DOHH2 (cell line): ENCODE data around the gene GALNT18.

Source experiments
- H3F3A ChIP-seq: fragments of 200-600 bp; sonication (generic), shearing (Covaris generic); 2 replicates; pipeline ENCODE4 v1.6.0; 2016; ENCODE audit warnings: antibody characterized with exemption, mild to moderate bottlenecking; ENCODE audit not compliant: control insufficient read depth, insufficient read depth
- H3K27ac ChIP-seq: fragments of 200-600 bp; sonication (generic); 2 replicates; pipeline ENCODE4 v1.5.1; 2014; ENCODE audit warnings: low read depth, mild to moderate bottlenecking, low read length, moderate library complexity
- H3K27me3 ChIP-seq: fragments of 200-600 bp; sonication (generic); 2 replicates; pipeline ENCODE4 v1.6.1; 2014; ENCODE audit warnings: mild to moderate bottlenecking, low read length, mixed read lengths; ENCODE audit not compliant: control insufficient read depth
- H3K36me3 ChIP-seq: fragments of 200-600 bp; sonication (generic); 2 replicates; pipeline ENCODE4 v1.6.1; 2014; ENCODE audit warnings: mild to moderate bottlenecking, low read length, moderate library complexity, mixed read lengths; ENCODE audit not compliant: control insufficient read depth
- H3K4me1 ChIP-seq: fragments of 200-600 bp; sonication (generic); 2 replicates; pipeline ENCODE4 v1.6.1; 2014; ENCODE audit warnings: mild to moderate bottlenecking, low read length, mixed read lengths; ENCODE audit not compliant: control insufficient read depth
- H3K4me2 ChIP-seq: fragments of 200-600 bp; sonication (generic); 2 replicates; pipeline ENCODE4 v1.6.0; 2014; ENCODE audit warnings: mild to moderate bottlenecking, low read length, moderate library complexity
- H3K4me3 ChIP-seq: fragments of 200-600 bp; sonication (generic); 2 replicates; pipeline ENCODE4 v1.5.1; 2014; ENCODE audit warnings: mild to moderate bottlenecking, low read length, mixed read lengths
- H3K79me2 ChIP-seq: fragments of 200-600 bp; sonication (generic); 2 replicates; pipeline ENCODE4 v1.6.1; 2014; ENCODE audit warnings: mild to moderate bottlenecking, low read length, mixed read lengths; ENCODE audit not compliant: control insufficient read depth
- H3K9me2 ChIP-seq: fragments of 200-600 bp; sonication (generic); replicated peaks from 2 replicates; pipeline ENCODE4 v1.6.1; 2014; ENCODE audit warnings: mild to moderate bottlenecking, low read length, mixed read lengths; ENCODE audit not compliant: control insufficient read depth
- H3K9me3 ChIP-seq: fragments of 200-600 bp; sonication (generic); 2 replicates; pipeline ENCODE4 v1.6.1; 2014; ENCODE audit warnings: antibody characterized with exemption, low read length, mixed read lengths; ENCODE audit not compliant: control insufficient read depth, insufficient read depth
- H4K20me1 ChIP-seq: fragments of 200-600 bp; sonication (generic); 2 replicates; pipeline ENCODE4 v1.6.0; 2014; ENCODE audit warnings: low read depth, mild to moderate bottlenecking, antibody characterized with exemption, low read length, moderate library complexity; ENCODE audit not compliant: control insufficient read depth, insufficient read depth
- CTCF ChIP-seq: fragments of 200-600 bp; sonication (generic); IDR thresholded peaks from one replicate; pipeline ENCODE4 v1.5.1; 2014; ENCODE audit warnings: antibody characterized with exemption, mild to moderate bottlenecking, low read depth, low read length; ENCODE audit not compliant: poor library complexity, severe bottlenecking
- EZH2phosphoT487 ChIP-seq: fragments of 200-600 bp; sonication (generic); IDR thresholded peaks from 2 replicates; pipeline ENCODE4 v1.6.1; 2017; ENCODE audit warnings: borderline replicate concordance, mild to moderate bottlenecking, antibody characterized with exemption, low read length, moderate library complexity, mixed read lengths

The GALNT18 gene

GRCh38 chr11:11391796-11392463, 229.9 kb downstream of the GALNT18 start:
- no peaks in the 10 kb centered on the region for H4K20me1 ChIP-seq
- no peaks in the 10 kb centered on the region for H3K9me2 ChIP-seq
- no peak overlapping the region for H3K4me2 ChIP-seq
- H3K4me3 ChIP-seq: no peak overlapping the region
- no peaks in the 10 kb centered on the region for H3K79me2 ChIP-seq
- no peak overlapping the region for H3K27ac ChIP-seq
- no peaks in the 10 kb centered on the region for H3F3A ChIP-seq
- H3K9me3 ChIP-seq: no peaks in the 10 kb centered on the region
- no peaks in the 10 kb centered on the region for H3K36me3 ChIP-seq
- no peaks in the 10 kb centered on the region for H3K27me3 ChIP-seq
- no peaks in the 10 kb centered on the region for H3K4me1 ChIP-seq
- TF ChIP-seq EZH2phosphoT487 (no peak), CTCF (no peak)

- no peak overlapping the region for H3K4me2 ChIP-seq
- H3K79me2 ChIP-seq: no peaks in the 10 kb centered on the region
- H3K4me1 ChIP-seq: no peaks in the 10 kb centered on the region
- H3K36me3 ChIP-seq: no peaks in the 10 kb centered on the region
- TF ChIP-seq CTCF: no peak
- no peak for TF ChIP-seq EZH2phosphoT487
- no peaks in the 10 kb centered on the region for H4K20me1 ChIP-seq
- no peaks in the 10 kb centered on the region for H3K27me3 ChIP-seq
- no peak overlapping the region for H3K4me3 ChIP-seq
- H3F3A ChIP-seq: no peaks in the 10 kb centered on the region
- no peaks in the 10 kb centered on the region for H3K9me3 ChIP-seq
- H3K27ac ChIP-seq: no peak overlapping the region
- H3K9me2 ChIP-seq: no peaks in the 10 kb centered on the region
Observed at GRCh38 chr11:11391169-11391568, 230.6 kb downstream of the GALNT18 start.

GRCh38 chr11:11390068-11390771, 231.6 kb downstream of the GALNT18 start:
- no peak overlapping the region for H3K4me3 ChIP-seq
- TF ChIP-seq EZH2phosphoT487: no peak
- TF ChIP-seq CTCF: no peak
- no peaks in the 10 kb centered on the region for H3K9me3 ChIP-seq
- no peaks in the 10 kb centered on the region for H4K20me1 ChIP-seq
- no peaks in the 10 kb centered on the region for H3F3A ChIP-seq
- H3K27ac ChIP-seq: no peak overlapping the region
- H3K36me3 ChIP-seq: no peaks in the 10 kb centered on the region
- H3K4me1 ChIP-seq: no peaks in the 10 kb centered on the region
- H3K4me2 ChIP-seq: no peak overlapping the region
- H3K79me2 ChIP-seq: no peaks in the 10 kb centered on the region
- H3K27me3 ChIP-seq: no peaks in the 10 kb centered on the region
- no peaks in the 10 kb centered on the region for H3K9me2 ChIP-seq
